GM10248 (cell line): ENCODE data around the gene DLG2.

ENCODE experiments used
- CTCF ChIA-PET: fragments of 300-600 bp; sonication (Branson Sonifier 250); formaldehyde crosslinking; extraction: SDS; loops from one replicate; lab custom pipeline; 2021; ENCODE audit warnings: antibody characterized with exemption; lab: Yijun Ruan, JAX
- POLR2A ChIA-PET: fragments of 350-650 bp; sonication (Branson Sonifier 250); formaldehyde crosslinking; extraction: SDS; loops from one replicate; lab custom pipeline; 2020; ENCODE audit warnings: antibody characterized with exemption; lab: Yijun Ruan, JAX
- DNase-seq: peaks from one replicate; pipeline ENCODE4 v3.0.0; 2012; ENCODE audit errors: extremely low spot score
- CTCF ChIP-seq: IDR thresholded peaks from 2 replicates; pipeline ENCODE4 v1.5.1; 2012; ENCODE audit warnings: mild to moderate bottlenecking, low read depth; ENCODE audit errors: extremely low read depth, missing control alignments, control extremely low read depth

Gene DLG2

DNA sequence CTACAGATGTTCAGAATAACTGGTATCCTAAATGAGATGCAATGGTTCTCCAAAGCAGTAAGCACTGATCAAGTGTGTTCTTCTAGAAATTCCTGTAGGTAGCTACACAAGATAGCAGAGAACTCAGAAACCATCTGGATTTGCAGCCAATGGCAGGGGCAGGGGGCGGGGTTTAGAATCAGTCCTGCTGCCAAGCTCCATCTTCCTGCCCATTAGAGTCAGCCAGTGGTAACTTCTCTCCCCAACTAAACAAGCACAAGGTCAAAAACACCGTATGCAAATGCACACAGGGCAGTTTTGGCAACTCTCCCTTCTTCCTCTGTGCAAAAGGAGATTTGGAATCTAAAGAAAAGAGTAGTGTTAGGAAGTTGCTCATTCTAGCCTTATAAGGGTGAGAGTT is 2103.5 kb downstream of the DLG2 start:
- CTCF ChIA-PET = interaction anchor here (1.1 to 2.3 kb wide), 3 partner anchors 9 to 15 kb away, joined by 3 to 9 read pairs (median 4); no protein-coding TSS in a partner anchor
- POLR2A ChIA-PET = no interaction called here
- no peak for TF ChIP-seq CTCF
- DNase-seq = no peak

- POLR2A ChIA-PET = no interaction called here
- no peak for TF ChIP-seq CTCF
Measured at GRCh38 chr11:83522911-83523310, 2104.2 kb downstream of the DLG2 start.

DNA sequence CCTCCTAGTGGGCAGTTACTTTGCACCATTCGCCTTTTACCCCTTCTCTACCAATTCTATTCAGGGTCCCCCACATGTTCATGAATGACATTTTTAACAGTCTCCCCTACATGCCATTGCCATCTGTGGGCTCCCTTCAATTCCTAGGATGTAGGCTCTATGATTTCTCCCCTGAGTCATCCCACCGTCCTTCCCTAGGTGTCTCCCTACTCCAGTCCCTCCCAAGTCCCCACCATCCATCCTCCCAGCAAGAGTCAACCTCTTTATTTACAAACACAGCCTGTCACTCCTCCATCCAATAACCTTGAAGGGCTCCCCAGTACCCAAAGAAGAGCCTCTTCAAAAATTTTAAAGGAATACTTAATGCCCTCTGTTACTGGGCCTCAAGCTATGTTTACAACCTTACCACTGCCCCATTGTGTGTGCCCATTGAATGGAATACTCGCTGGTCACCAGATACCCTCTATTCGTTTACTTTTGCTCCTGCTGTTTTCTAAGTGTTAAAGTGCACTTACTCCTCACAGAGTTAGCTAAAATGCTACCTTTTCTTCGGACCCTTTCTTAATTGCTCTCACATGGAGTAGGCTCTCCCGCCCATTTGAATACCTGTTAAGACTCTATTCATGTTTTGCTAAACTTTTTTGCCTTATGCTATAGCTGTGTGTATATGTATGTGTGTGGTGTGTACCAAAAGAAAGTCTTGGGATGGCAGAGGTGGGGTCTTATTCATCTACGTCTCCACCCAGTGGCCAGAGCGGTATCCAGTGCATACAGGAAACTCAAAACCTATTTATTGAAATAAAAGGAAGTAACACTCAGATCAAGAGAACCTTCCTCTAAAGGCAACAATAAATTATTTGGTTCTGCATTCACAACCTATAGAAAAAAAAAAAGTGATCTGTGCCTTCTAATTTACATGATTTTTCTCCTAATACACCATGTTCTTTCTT is 2105.2 kb downstream of the DLG2 start:
- TF ChIP-seq CTCF = peak; percentile 20
- CTCF ChIA-PET = interaction anchor here (1.3 to 2.3 kb wide), 3 partner anchors 11 to 24 kb away, joined by 3 to 9 read pairs (median 4); no protein-coding TSS in a partner anchor
- POLR2A ChIA-PET = no interaction called here
- no peak for DNase-seq

More at GRCh38 chr11:83522911-83523310, 2104.2 kb downstream of the DLG2 start:
- no peak for DNase-seq
- CTCF ChIA-PET = interaction anchor here (1.1 to 2.3 kb wide), 4 partner anchors 10 to 23 kb away, joined by 3 to 9 read pairs (median 4); no protein-coding TSS in a partner anchor

DNA sequence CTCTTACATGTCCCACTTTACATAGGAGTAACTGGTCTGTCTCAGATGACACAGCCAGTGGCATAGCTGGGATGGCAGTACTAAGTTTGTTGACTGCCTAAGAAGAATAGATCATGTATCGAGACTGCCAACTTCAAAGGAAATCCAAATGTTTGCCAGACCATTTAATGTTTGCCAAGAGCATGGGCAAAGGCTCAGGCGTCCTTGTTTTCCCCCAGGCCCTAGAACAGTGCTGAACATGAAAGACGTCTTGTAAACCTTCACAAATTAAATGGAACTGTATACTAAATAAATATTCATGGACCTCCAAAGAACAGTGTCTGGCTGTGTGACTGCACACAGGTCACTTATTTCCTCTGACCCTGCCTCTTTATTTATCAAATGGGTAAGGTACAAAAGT is 2106.3 kb downstream of the DLG2 start:
- ChIA-PET POLR2A (no interaction called here), CTCF (no interaction called here)
- TF ChIP-seq CTCF = no peak
- no peak for DNase-seq

- no peak for TF ChIP-seq CTCF
- no peak for DNase-seq
- POLR2A ChIA-PET = no interaction called here
- CTCF ChIA-PET = interaction anchor here (1.7 kb wide), 1 partner anchor 199 kb away, joined by 3 read pairs; no protein-coding TSS in a partner anchor
Measured at GRCh38 chr11:83511646-83512045, 2115.5 kb downstream of the DLG2 start.

- POLR2A ChIA-PET = no interaction called here
- no peak for TF ChIP-seq CTCF
- CTCF ChIA-PET = interaction anchor here (1.1 to 2.0 kb wide), 4 partner anchors 14 to 305 kb away, joined by 3 to 4 read pairs (median 4); no protein-coding TSS in a partner anchor
- DNase-seq = no peak
Measured at GRCh38 chr11:83510530-83511460, 2116.3 kb downstream of the DLG2 start.
